Right lobe of liver (tissue), 6 donors: ENCODE measurements around the gene USP8. TPM values are rescaled to one million over a fixed set of nuclear protein-coding genes. Genes with fewer than 3 reads are reported as not detected.

Experiments
- ATAC-seq, 4 donors: fragments of 200-7000 bp; cut with Tn5 transposase; one replicate each; pipeline ENCODE4 v1.9.1; 2020; ENCODE audit warnings: mild to moderate bottlenecking in 4 of 4, moderate library complexity in 4 of 4
- DNase-seq, 3 donors: peaks; one replicate each; pipeline ENCODE4 v3.0.0-alpha.2; 2020
- H3K27ac ChIP-seq, 3 donors: fragments of 200-600 bp; one replicate each; pipeline ENCODE4 v1.8.0; 2022
- H3K27me3 ChIP-seq, 2 donors: fragments of 200-600 bp; one replicate each; pipeline ENCODE4 v1.8.0; 2022
- H3K36me3 ChIP-seq, 4 donors: fragments of 200-600 bp; sonication (generic) in 1 of 4; one replicate each; pipeline versions ENCODE4 v1.5.1 to v1.8.0; 2017 to 2022; ENCODE audit warnings: control low read depth in 1 of 4
- H3K4me1 ChIP-seq, 4 donors: fragments of 200-600 bp; sonication (generic) in 1 of 4; one replicate each; pipeline versions ENCODE4 v1.5.1 to v1.8.0; 2017 to 2022; ENCODE audit warnings: control low read depth in 1 of 4
- H3K4me3 ChIP-seq, 3 donors: fragments of 200-600 bp; one replicate each; pipeline ENCODE4 v1.8.0; 2022
- H3K9me3 ChIP-seq, 4 donors: fragments of 200-600 bp; sonication (generic) in 1 of 4; one replicate each; pipeline versions ENCODE4 v1.5.1 to v1.8.0; 2017 to 2022; ENCODE audit warnings: control low read depth in 1 of 4
- POLR2A ChIP-seq: fragments of 450-650 bp; IDR thresholded peaks from one replicate; pipeline ENCODE4 v1.6.1; 2017; ENCODE audit warnings: antibody characterized with exemption, mild to moderate bottlenecking
- WGBS: methylation state at CpG from one replicate; pipeline ENCODE4 v1.1.6; 2018; ENCODE audit warnings: low coverage, low lambda C conversion rate; ENCODE audit not compliant: insufficient coverage; ENCODE audit errors: missing lambda C conversion rate; 5-methylcytosine and 5-hydroxymethylcytosine counted together
- intact Hi-C, 2 donors: fragments of 100-400 bp; cut with DNase I; formaldehyde crosslinking; loops; one replicate each; pipeline versions ENCODE4 v1.11.2 to v1.14.1; 2022
- total RNA-seq, 6 experiments: library from RNA; depleted of rRNA in 2 of 6; stranded (reverse); fragments of >200 nt in 2 of 6; fragmentation: NEBNext Ultra II Directional in 3 of 6; extraction: Animal tissue kit (Norgen Biotek cat#: 25700) in 3 of 6; gene quantifications; one replicate each; pipeline versions ENCODE4 v1.1.0 to v1.2.4, GENCODE V29; 2016 to 2023
- TF ChIP-seq, protein P1 (sequence below), 4 donors: fragments of 200-600 bp in 3 of 4; fragments of 450-650 bp in 1 of 4; IDR thresholded peaks; one replicate each; pipeline versions ENCODE4 v1.5.1 to v1.8.0; 2016 to 2022; ENCODE audit warnings: antibody characterized with exemption in 4 of 4, mild to moderate bottlenecking in 2 of 4
- donor health status: DM: no; HTN: yes; CAD: no.
- donor health status: DM: no; HTN: no; CAD: no.
- donor health status: DM: no; HTN: no; CAD: no.
- donor health status: DM: no; HTN: yes; CAD: no.
- donor health status: DM: no; HTN: yes; CAD: no.

Gene USP8
- total RNA-seq, 6 experiments from 2014 or later, result 26.0 to 38.7 (median 34.6) TPM

GRCh38 chr15:50519740-50520425 lies 95.7 kb downstream of the USP8 start:
- ATAC-seq (no peak), DNase-seq (no peak)
- Histone ChIP-seq H3K27me3 (no peaks in the 10 kb centered on the region), H3K4me3 (no peak overlapping the region), H3K4me1 (no peaks in the 10 kb centered on the region), H3K27ac (no peak overlapping the region), H3K9me3 (no peaks in the 10 kb centered on the region), H3K36me3 (no peaks in the 10 kb centered on the region)
- no peak for TF ChIP-seq POLR2A
- TF ChIP-seq, protein P1, sequence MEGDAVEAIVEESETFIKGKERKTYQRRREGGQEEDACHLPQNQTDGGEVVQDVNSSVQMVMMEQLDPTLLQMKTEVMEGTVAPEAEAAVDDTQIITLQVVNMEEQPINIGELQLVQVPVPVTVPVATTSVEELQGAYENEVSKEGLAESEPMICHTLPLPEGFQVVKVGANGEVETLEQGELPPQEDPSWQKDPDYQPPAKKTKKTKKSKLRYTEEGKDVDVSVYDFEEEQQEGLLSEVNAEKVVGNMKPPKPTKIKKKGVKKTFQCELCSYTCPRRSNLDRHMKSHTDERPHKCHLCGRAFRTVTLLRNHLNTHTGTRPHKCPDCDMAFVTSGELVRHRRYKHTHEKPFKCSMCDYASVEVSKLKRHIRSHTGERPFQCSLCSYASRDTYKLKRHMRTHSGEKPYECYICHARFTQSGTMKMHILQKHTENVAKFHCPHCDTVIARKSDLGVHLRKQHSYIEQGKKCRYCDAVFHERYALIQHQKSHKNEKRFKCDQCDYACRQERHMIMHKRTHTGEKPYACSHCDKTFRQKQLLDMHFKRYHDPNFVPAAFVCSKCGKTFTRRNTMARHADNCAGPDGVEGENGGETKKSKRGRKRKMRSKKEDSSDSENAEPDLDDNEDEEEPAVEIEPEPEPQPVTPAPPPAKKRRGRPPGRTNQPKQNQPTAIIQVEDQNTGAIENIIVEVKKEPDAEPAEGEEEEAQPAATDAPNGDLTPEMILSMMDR (IDR thresholded peaks at IDR 0.05), result no peak
- intact Hi-C loops, result no loop called here
- 75% methylated on average over 5 of the region's 7 CpGs for WGBS

DNA sequence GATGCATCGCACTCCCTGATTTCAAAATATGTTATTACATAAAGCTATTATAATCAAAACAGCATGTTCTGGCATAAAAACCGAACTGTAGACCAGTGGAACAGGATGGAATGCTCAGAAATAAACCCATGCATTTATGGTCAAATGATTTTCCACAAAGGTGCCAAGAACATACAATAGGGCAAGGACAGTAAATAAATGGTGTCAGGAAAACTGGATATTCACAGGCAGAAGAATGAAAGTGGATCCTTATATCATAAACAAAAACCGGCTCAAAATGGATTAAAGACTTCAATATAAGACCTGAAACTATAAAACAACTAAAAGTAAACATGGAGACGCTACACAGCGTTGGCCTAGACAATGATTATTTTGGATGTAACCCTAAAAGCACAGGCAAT lies 99.6 kb downstream of the USP8 start:
- no peaks in the 10 kb centered on the region for H3K9me3 ChIP-seq
- no peaks in the 10 kb centered on the region for H3K4me1 ChIP-seq
- intact Hi-C loops, result no loop called here
- H3K27me3 ChIP-seq, result no peaks in the 10 kb centered on the region
- DNase-seq (no peak), ATAC-seq (no peak)
- H3K36me3 ChIP-seq, result no peaks in the 10 kb centered on the region
- TF ChIP-seq POLR2A, result no peak
- TF ChIP-seq, protein P1 (IDR thresholded peaks at IDR 0.05), result no peak
- no peak overlapping the region for H3K27ac ChIP-seq
- no peak overlapping the region for H3K4me3 ChIP-seq
- WGBS, result 78% methylated on average over 5 of the region's 5 CpGs

DNA sequence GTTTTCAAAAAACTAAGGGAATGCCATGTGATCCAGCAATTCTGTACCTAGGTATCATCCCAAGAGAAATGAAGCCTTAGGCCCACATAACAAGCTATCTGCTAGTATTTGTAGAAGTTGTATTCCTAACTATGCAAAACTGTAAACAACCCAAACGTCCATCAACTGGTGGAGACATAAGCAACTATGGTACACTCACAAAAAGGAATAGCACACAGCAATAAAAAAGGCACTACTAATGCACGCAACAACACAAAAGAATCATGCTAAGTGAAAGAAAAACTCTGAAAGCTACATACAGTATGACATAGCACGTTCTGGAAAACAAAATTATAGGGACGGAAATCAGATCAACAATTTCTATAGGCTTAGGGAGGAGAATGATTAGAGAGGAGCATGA lies 107.0 kb downstream of the USP8 start:
- Histone ChIP-seq H3K4me1 (no peaks in the 10 kb centered on the region), H3K36me3 (no peaks in the 10 kb centered on the region), H3K9me3 (no peaks in the 10 kb centered on the region), H3K4me3 (no peak overlapping the region), H3K27ac (no peak overlapping the region), H3K27me3 (no peaks in the 10 kb centered on the region)
- no peak for TF ChIP-seq POLR2A
- TF ChIP-seq, protein P1 (IDR thresholded peaks at IDR 0.05), result no peak
- DNase-seq, result no peak
- WGBS, result 87% methylated on average over 4 of the region's 4 CpGs
- no peak for ATAC-seq
- intact Hi-C loops, result no loop called here

DNA sequence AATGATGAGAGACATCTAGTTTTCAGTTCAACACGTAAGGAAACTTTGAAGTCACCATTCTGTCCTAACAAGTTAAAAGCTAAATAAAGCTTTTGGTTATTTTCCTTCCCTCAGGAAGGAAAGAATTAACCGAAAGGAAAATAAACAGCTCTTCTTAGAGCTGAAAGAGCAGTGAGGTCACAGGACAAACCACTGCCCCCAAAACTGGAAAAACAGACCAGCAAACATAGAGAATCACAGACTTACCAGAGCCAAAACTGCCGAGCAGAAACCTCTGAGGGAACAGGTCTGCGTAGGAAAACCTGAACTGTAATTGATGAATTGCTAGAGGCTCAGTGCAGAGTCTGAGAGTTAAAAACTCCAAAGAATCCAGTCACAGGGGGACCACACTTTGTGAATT lies 107.6 kb downstream of the USP8 start:
- Histone ChIP-seq H3K9me3 (no peaks in the 10 kb centered on the region), H3K36me3 (no peaks in the 10 kb centered on the region), H3K4me1 (no peaks in the 10 kb centered on the region), H3K27ac (no peak overlapping the region), H3K27me3 (no peaks in the 10 kb centered on the region), H3K4me3 (no peak overlapping the region)
- TF ChIP-seq, protein P1 (IDR thresholded peaks at IDR 0.05), result no peak
- TF ChIP-seq POLR2A, result no peak
- DNase-seq (no peak), ATAC-seq (no peak)
- intact Hi-C loops, result no loop called here
- 75% methylated on average over 4 of the region's 4 CpGs for WGBS

GRCh38 chr15:50542887-50543210 lies 118.6 kb downstream of the USP8 start:
- no peak overlapping the region for H3K4me3 ChIP-seq
- no peaks in the 10 kb centered on the region for H3K36me3 ChIP-seq
- 93% methylated on average over 2 of the region's 2 CpGs for WGBS
- H3K27ac ChIP-seq, result no peak overlapping the region
- H3K27me3 ChIP-seq, result no peaks in the 10 kb centered on the region
- H3K4me1 ChIP-seq, result no peaks in the 10 kb centered on the region
- TF ChIP-seq, protein P1 (IDR thresholded peaks at IDR 0.05), result no peak
- TF ChIP-seq POLR2A, result no peak
- no peaks in the 10 kb centered on the region for H3K9me3 ChIP-seq
- no peak for DNase-seq
- intact Hi-C loops, result no loop called here
- no peak for ATAC-seq
